Measurements from ENCODE around the gene CCNF. TPM values are rescaled to one million over a fixed set of nuclear protein-coding genes. Genes with fewer than 3 reads are reported as not detected.

The CCNF gene
- total and polyA plus RNA-seq, 2 of the 4 experiments (the other 2 are of a cell fraction): 8.2 to 20.1 TPM

DNA sequence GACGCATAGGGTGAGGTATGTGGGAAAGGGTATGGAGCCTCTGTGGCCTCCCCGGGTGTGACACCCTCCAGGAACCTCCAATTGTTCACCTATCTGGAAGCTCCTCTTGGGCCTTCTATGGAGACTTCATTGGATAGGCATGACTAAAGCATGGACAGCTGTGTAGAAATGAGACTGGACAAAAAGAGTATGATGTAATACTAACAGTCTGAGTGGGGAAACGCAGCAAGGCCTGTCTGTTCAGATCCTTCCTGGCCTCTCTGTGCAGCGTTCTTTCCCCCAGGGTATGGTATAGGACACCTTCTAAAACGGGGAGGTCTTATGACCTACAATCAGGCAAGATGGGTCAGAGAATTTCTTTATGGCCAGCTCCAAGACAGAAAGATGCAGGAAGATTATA, 30.7 kb upstream of the CCNF start:
- CTCF ChIA-PET: no interaction called here

More for the DNA sequence above, 30.7 kb upstream of the CCNF start:
- Histone ChIP-seq H4K8ac (ENCODE audit: low read depth in 2 of 2, low read length in 2 of 2) (no peak overlapping the region), H2BK5ac (ENCODE audit: low read depth, low read length, poor library complexity, severe bottlenecking) (no peak overlapping the region), H3K79me1 (ENCODE audit: low read depth in 1 of 2, low read length in 2 of 2) (no peaks in the 10 kb centered on the region), H3K56ac (ENCODE audit: extremely low read depth, insufficient read depth, low read length) (no peak overlapping the region), H2BK20ac (ENCODE audit: low read depth, low read length) (no peak overlapping the region), H2AK5ac (ENCODE audit: low read depth, low read length) (no peak overlapping the region), H3K4ac (ENCODE audit: low read depth, low read length) (no peak overlapping the region), H3K4me2 (ENCODE audit: low read depth, low read length) (no peak overlapping the region), H3K27me3 (ENCODE audit: control insufficient read depth, insufficient read depth, low read length) (peaks cover 13% of the 10 kb centered on the region), H3K9ac (ENCODE audit: low read depth, low read length) (no peak overlapping the region), H3K4me1 (ENCODE audit: control insufficient read depth, insufficient read depth, low read length) (no peaks in the 10 kb centered on the region), H3K14ac (replicated peaks; ENCODE audit: low read depth, low read length) (no peak overlapping the region), H2AK9ac (replicated peaks; ENCODE audit: low read depth, low read length, poor library complexity) (no peak overlapping the region), H4K5ac (ENCODE audit: low read depth, low read length) (no peak overlapping the region), H4K91ac (ENCODE audit: insufficient read depth, low read depth, low read length) (no peak overlapping the region), H3K9me3 (ENCODE audit: control insufficient read depth, insufficient read depth, low read length) (no peaks in the 10 kb centered on the region), H2BK15ac (ENCODE audit: low read depth, low read length) (no peak overlapping the region), H3K18ac (ENCODE audit: low read depth, low read length) (no peak overlapping the region), H4K20me1 (ENCODE audit: insufficient read depth, low read length) (no peaks in the 10 kb centered on the region), H3K23ac (ENCODE audit: low read depth, low read length) (no peak overlapping the region), H3K27ac (ENCODE audit: insufficient read depth, low read length) (no peak overlapping the region), H3K4me3 (ENCODE audit: insufficient read depth, low read depth, low read length) (no peak overlapping the region), H3K9me1 (ENCODE audit: insufficient read depth, low read length) (no peaks in the 10 kb centered on the region), H2BK120ac (ENCODE audit: low read depth, low read length) (no peak overlapping the region), H2AFZ (replicated peaks; ENCODE audit: low read length, poor library complexity) (no peak overlapping the region), H3K36me3 (ENCODE audit: control insufficient read depth, insufficient read depth, low read length) (no peaks in the 10 kb centered on the region)
- ATAC-seq (ENCODE audit: low read depth) (no peak), DNase-seq (no peak)
- TF ChIP-seq USF2 (IDR thresholded peaks at IDR 0.05; ENCODE audit: low read depth, low read length): no peak
- TF ChIP-seq RCOR1 (IDR thresholded peaks at IDR 0.05; ENCODE audit: insufficient replicate concordance, low read length): no peak
- TF ChIP-seq CEBPB (IDR thresholded peaks at IDR 0.05; ENCODE audit: low read depth, low read length): peak; percentile 43; the same call in 1 of the 2 replicates
- dilution Hi-C loops (cut with HindIII; ENCODE audit: low sequenced_read_pairs, unreplicated experiment) (no loop called here), intact Hi-C loops (cut with micrococcal nuclease) (no loop called here), in situ Hi-C loops (cut with MboI; ENCODE audit: low sequenced_read_pairs) (loop anchor here (25.0 kb wide), 1 partner anchor 511 kb away; no protein-coding TSS in a partner anchor)
- no CpG with 5 or more reads among the region's 5 CpGs for WGBS, 2 experiments (ENCODE audit: extremely low coverage in 2 of 2, insufficient read length in 1 of 2)
- POLR2A ChIA-PET (ENCODE audit: unreplicated experiment): interaction anchor here (0.5 kb wide), 1 partner anchor 17 kb away, joined by 3 read pairs; no protein-coding TSS in a partner anchor
- no TSS peak for BruUV-seq (replicated peaks)

Measured in IMR-90 (cell line).